Hindlimb muscle (tissue), 1 donor: ENCODE measurements around the gene ADAM12. TPM values are rescaled to one million over a fixed set of nuclear protein-coding genes. Genes with fewer than 3 reads are reported as not detected.

ENCODE experiments used
- DNase-seq: peaks from one replicate; pipeline ENCODE4 v3.0.0-alpha.2; 2013
- polyA plus RNA-seq: library from polyadenylated mRNA; unstranded; fragments of 120-200 nt; gene quantifications from one replicate; pipeline ENCODE4 v1.2.1, GENCODE V29; 2013; ENCODE audit not compliant: insufficient read length

Gene ADAM12
- polyA plus RNA-seq, 1 donor, result 18.6 TPM

DNA sequence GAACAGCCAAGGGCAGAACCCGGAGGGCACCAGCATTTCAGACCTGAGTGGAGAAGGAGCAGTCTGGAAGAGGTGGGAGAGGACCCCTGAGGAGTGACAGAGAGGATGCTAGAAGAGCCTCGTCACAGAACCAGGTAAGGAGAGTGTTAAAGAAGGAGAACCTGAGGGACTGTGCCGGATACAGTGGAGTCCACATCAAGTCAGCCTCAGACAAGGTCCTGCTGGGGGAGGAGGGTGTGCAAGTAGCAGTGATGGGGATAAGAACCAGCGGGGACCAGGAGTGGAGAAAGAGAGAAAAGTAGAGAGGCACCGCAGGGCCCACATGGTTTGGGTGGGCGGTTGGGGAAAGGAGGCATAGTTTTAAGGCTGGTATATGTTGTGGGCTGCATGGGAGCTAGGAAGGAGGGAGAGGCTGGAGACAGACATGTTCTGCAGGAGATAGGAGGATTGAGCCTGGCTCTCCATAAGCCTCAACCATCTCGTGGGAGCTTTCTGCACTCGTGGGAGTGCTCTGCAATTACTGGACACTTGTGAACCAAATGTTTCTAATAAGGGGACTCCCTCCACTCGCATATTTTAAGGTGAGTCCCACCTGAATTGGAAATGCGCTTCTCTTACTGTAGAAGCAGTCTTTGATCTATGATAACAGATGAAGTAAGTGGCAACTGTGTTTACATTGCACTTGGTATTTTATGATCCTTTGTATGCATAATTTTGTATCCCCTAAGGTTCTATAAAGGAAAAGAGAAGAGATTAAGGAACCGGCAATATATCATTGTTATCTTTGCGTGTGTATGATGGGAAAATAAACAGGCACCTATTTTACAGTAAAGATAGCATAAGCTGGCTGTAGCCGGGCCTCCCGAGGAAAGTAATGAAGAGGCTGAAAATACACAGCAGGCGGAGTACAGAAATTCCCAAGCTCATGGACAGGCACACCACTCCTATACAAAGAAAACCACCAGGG, 154.8 kb downstream of the ADAM12 start:
- DNase-seq, result no peak

DNA sequence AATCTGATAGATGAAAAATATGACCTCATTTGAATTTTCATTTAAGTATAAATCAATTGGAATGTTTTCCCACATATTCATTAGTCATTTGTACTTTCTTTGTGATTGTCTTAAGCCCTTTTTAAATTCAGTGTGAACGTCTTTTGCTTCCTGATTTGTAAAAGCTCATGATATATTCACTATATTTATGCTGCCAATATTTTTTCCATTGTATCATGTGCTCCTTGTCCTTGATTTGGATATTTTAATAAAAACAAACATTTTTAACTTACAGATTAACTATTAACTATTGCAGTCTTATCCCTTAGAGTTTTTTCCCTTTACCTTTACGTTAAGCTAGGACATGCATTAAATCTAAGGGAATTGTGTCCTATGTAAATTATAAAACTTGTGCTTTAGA, 157.7 kb downstream of the ADAM12 start:
- DNase-seq, result no peak

DNA sequence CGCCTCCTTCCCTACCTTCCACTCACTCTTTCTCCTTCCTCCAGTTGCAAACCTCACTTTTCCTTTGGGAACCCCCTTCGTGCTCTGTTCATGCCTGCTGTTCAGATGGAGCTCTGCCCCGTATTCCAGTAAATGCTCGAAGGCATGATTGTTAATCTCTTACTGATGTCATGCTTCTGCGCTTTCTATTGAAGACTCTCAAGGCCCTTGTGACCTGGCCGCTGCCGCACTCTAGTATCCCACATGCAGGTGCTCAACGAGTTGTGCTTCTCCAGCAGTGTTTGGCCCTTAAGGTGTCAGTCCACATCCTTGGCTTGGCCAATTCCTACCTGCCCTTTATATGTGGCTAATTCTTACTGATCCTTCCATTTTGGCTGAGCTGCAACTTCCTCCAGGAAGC, 158.6 kb downstream of the ADAM12 start:
- no peak for DNase-seq

DNA sequence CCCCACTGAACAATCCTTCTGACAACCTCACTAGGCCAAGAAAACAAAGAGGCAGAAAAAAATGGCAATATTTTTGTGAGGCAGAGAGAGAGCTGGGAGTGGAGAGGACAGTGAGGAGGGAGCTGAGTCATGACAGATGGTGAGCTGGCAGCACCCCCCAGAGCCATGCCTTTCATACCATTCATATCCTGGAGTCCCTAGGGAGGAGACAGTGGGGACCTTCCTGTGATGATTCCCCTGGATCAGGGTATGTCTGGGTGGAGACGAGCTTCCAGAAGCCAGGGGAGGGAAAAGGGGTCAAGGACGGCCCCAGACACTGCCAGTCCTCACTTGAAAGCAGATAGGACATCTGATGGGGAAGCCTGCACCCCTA, 160.5 kb downstream of the ADAM12 start:
- DNase-seq, result no peak

DNA sequence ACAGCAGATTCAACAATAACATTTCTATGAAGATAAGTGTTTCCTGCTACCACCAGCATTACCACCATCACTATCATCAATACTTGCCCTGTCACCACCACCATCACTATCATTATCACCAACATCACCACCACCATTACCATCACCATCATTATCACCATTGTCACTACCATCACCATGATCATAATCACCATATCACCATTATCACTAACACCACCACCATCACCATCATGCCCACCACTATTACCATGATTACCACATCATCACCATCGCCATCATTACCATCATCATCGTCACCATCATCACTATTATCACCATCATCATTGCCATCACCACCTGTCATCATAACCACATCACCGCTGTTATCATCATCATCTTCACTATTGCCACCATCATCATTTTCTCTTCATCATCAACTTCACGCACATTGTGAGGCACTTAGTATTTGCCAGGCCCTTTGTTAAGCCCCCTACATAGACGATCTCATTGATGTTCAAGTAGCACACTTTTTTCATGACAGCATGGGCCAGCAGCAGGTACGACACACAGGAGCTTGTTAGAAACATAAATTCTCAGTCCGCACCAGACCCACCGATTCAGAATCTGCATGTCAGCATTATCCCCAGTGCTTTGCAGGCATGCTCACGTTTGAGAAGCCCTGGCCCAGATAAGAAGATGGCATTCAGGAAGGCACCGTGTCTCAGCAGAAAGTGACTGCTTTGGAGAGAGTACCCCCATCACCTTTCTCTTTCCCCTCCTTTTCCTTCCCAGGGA, 161.1 kb downstream of the ADAM12 start:
- no peak for DNase-seq

DNA sequence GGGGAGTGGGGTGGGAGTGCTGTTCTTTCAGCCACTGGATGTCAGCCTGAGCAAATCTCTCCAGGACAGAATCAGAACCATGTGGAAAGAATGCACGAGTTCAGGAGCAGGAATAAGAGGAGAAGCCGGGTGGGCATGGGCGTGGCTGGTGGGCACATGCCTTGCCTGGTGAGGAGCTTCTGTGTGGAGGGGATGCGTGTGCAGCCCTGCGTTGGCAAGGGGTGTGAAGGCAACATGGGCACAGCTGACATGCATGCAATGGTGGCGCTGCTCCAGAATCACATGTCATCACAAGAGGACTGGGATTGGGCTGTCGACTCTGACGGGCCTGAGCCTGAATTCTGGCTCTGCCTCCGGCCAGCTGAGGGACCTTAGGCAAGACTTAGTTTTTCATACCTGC, 162.1 kb downstream of the ADAM12 start:
- no peak for DNase-seq

DNA sequence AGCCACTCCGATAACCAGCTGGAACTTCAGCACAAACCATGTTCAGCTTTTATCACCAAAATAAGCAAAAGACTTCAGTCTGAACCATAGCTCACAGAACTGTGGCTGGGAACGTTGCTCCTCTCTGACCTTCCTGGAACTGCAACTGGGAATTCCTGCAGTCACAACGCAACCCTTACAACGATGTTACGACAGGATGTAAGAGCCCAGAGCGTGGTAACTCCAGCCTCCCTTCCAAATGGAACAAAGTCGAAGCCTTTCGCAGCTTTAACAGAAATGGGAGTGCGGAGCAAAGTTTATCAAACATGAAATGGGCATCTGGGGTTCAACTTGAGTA, 162.6 kb downstream of the ADAM12 start:
- DNase-seq, result no peak

DNA sequence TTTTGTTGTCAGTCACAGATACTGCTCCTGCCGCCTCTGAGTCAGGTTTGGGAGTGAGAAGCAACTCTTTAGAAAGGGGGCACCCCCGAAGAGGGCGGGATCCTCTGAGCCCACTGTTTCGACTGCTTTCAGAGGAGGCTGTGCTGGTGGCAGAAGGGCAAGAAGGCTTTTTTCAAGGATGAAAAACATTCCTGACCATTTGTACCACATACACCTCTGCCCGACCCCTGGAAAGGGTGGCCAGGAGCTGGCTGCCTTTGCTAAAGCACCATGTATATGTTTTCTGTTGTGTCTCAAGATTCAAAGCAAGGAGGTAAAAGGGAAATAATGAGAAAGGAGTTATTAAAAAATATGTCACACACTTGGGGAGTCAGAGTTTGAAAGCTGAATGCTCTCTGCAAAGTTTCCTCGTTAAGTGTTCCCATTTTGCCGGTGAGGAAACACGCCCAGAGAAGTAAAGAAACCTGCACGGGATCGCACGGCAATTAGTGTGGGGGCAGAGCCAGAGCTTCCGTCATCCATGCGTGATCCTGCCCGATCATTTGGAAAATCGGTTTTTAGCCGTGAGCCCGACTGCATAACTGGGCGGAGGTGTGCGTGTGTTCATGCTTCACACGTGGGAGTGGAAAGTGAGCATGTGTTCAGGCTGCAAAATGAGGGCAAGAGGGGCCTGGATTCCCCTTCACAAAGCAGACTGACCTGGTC, 163.2 kb downstream of the ADAM12 start:
- no peak for DNase-seq

DNA sequence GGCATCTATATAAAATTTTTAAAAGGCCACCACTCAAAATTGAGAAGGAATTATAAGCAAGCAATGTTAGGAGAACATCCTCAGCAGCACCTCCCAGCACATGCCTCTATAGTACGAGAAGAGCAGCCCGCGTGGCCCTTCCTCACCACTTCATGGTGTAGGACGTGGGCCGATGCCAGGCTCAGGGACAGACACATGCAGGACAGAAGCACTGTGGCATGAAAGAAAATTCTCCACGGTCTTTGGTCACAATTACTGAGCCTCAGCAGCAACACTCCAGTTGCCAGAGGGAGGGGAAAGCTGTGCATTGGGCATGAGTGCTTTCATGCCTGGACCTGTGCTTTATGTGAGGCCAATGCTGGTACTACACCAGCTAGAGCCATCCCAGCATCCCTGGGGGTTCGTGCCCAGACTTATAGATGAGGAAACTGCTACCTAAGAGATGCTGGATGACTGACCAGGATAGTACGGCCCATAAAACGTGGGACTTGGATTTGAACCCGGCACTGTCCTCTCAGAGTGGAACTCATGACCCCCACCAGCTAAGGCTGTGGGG, 164.7 kb downstream of the ADAM12 start:
- no peak for DNase-seq

DNA sequence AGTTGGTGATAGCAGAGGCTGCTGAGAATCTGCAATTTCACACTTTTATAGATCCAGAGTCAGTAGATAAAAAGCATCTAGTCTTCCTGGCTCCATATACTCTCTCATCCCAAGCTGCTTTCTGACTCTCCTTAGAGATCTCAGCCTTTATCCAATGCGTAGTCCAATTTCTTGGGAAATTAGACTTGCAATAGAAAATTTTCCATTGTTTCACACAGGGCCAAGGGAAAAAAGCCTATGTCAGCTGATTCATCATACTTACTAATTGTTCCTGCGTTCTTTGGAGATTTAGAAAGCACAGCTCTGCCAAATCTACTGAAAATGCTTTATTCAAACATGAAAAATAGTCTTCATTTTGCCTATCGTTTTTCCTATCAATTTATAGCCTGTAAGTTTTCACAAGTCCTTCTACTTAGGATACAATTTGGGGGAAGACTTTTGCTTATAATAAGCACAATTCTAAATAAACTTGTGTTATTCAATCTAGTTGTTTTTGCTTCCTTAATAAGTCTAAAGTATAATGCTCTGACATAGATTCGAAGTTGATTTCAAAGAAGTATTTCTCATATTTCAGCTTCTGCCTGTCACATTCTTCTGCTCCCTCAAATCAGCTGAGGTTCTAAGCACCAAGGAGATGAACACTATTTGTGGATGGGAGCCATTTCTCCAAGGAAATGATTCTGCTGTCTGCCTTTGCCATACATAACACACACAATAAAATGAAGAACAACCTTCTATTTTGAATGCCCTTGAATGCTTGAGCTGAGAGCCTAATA, 165.4 kb downstream of the ADAM12 start:
- DNase-seq, result peak; percentile 61

DNA sequence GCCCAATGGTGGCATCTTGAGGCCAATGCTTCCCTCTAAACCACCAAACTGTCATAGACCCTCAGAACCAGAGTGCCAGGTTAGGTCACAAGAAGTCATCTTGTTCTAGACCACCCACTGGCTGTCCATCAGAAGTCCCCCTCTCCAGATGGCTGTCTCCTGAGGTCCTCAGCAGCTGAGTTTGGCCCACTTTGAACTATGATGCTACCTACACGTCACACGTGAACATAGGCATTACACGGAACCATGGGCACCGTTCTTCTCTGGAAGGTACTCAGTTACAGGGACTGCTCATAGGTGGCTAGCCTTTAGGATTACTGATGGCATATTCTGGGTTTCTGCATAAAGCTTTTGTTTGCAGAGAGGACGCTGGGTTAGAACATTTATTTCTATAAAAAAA, 166.4 kb downstream of the ADAM12 start:
- no peak for DNase-seq

DNA sequence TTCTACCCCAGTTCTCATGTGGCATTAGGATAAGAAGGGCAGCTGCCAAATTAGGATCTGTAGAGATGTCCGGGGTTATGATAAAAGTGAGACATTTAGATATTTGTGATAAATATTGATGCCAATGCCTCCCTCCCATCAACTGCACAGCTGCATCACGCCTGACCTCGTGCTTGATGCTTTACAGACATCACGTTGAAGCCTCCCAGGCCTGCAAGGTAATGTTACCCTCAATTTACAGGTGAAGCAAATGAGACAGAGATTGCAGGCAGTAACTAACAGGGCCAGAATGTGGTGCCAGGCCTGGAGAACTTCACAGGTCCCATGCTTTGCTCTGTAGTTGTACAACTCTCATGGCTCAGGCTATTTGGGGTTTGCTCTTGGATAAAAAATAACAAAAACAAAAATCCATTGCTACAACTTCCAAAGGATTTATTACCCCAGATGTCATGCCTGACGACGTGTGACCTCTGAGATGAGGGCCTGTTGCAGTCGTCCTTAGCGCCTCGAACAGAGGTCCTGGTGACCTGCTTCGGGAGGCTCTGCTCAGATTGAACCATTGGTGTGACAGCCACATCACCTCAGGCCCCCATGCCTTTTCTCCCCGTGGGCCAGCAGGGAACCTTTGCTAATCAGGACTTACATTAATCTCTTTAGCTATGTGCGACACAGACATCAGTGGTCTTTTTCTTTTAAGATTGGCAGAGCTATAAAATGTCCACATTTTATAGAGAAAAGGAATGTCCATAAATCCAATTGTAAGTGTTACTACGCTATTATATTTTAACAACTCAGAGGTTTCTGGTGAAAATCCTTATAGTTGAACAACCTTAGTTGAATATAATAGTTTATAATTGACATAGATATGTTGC, 169.3 kb downstream of the ADAM12 start:
- DNase-seq, result no peak

DNA sequence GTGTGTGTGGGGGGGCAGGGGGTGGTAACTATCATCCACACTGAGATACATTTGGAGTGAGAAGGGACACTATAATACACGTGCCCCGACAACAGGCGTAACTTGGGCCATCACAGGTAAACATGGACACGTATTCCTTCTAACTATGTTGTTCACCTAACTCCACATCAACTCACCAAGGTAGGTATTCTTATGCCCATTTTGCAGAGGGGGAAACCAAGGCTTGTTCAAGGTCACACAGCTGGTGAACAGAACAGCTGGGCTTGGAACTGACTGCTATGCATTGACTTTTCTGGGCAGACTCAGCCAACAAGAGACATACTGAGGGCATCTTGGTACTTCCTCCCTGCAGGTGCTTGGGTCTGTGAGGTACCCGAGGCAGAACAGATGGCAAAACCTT, 170.1 kb downstream of the ADAM12 start:
- no peak for DNase-seq

DNA sequence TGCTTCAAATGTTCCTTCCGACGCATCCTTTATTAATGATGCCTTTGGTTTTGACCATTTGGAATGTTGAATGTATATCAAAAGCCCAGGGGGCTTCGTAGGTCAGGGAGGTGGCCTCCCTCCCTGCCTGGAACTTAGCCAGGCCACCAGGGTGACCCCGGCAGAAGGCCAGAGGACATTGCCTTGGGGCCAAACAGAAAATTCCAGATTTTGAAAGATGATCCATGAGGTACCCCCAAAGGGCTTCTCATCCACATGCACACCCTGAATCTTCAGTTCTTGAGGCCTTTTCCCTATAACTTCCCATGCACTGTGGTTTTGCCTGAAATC, 171.7 kb downstream of the ADAM12 start:
- no peak for DNase-seq

DNA sequence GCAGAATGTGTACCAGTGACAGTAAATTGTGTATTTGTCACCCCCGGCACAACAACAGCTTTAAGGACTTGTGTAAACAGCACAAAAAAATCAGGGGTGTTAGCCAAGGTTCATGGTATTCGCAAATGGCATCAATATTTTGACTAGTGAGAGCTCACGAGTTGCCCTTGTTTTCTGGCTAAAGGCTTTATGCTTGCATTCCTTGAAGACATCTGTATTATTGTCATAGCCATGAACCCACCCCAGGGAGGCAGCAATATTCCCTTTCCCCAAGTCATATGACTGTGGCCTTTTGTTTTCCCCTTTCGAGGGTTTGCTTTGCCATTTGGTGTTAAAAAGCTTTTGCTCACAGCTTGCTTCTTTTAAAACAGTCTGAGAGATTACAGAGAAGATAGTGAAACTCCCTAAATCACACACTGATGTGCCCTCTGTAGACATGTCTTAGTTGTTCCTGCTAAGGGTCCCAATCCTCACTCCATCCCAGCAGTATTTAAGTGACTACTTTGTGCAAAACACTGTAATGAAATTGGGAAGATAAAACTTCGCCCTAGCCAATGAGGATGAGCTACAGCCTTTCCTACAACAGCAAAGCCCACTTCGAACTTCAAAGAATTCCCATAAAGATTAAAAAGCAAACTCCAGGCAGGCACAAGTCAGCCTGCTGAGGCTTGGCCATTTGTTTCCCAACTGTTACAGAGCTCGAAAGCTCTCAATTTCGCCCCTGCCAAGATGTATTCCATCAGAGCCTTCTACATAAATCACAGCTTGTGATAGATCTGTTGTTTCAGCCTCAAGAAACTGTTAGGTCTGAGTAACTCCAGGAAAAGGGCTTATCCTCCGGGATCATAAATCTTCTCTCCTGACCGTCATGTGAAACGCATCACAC, 172.3 kb downstream of the ADAM12 start:
- peak; percentile 59 for DNase-seq

DNA sequence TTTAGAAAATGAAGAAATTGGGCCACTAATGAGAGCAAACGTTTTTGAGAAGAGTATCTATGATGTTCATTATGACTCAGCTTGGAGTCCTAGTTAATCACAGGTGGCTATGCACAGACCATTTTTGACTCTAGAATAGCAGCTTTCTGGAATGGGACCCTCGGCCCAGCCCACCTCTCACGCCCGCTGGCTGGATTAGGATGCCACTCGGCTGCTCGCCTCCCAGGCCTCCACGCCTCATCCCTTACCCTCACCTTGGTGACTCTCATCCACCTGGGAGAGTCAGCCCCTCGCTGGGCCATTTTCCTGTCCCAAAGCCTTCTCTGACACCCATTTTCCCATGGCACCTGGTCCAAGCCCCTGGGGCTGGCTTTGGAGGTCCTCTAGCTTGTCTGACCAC, 173.6 kb downstream of the ADAM12 start:
- no peak for DNase-seq

DNA sequence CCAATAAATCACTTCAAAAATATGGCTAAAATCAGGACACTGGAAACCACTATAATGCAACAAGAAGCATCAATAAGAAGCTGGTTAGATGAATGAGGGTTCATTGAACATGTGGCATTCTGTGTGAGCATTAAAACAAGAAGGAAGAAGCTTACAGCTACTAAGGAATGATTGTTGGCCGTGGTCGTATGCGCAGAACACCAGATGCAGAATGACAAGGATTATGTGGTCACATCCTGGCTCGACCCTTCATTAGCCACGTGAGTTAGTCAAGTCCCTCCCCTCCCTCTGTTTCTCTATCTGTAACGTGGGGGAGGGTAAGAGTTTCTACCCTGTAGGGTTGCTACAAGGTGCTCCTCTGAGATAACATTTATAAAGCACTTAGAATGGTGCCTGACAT, 174.3 kb downstream of the ADAM12 start:
- no peak for DNase-seq

DNA sequence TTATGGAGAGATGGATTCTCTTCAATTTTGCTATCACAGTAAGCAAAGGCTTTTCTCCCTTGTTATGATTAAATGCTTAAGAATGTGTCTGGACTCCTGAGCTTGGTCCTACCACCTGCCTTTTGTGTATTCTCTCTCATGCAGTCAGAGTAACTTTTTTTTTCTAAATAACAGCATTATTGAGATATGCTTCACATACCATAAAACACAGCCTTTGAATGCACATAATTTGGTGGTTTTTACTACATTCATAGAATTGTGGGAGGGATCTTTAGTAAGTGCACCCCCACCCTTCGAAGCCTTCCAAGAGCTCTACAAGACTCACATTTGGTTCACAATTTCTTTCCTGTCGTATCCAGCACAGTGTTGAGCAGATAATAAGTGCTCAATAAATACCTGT, 175.5 kb downstream of the ADAM12 start:
- no peak for DNase-seq

DNA sequence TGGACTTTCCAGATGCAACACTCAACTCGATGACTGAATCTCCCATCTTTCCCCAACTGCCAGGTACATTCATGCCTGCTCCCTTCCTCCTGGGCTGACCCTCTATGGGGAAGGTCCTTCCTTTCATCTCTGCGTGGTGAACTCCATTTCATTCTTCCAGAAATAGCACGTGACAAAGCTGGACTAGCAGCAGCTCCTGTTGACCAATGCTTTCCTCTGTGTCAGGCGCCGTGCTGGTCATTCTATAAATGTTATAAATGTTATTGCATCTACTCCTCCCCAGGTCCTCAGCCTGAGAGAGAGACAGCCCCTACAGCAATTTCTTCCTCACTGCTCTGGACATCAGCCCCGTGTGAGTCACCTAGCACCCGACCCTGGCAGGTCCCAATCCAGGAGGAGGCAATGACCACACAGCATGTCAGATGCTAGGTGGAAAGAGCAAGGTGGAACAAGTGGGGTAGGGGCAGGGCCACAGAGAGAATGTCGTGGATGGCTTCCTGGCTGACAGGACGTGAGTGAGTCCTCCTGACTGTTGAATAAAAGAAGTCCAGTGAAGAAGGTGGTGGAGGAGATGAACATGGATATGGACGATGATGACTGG, 178.1 kb downstream of the ADAM12 start:
- no peak for DNase-seq

DNA sequence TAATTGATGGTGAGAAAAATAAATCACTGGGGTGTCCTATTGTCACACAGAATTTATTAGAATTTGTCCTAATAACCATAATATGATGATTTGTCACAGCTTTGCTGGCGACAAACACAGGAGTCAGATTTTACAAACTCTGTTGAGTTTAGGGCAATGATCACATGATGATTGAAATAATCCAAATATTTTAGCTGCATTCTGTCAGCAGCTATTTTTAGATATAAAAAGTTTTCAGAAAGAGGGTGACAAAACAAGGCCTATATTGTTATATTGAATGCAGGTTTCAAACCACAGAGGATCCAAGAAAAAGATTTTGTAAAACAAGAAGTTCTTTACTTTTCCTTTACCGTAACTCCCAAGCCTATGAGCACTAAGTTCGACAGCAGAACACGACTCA, 178.8 kb downstream of the ADAM12 start:
- DNase-seq, result no peak
